H1 (cell line): ENCODE data around the gene SNX3. TPM values are rescaled to one million over a fixed set of nuclear protein-coding genes. Genes with fewer than 3 reads are reported as not detected.

Experiments used
- CTCF ChIA-PET: fragments of 300-600 bp; sonication (Branson Sonifier 250); formaldehyde crosslinking; loops from one replicate; lab custom pipeline; 2021; ENCODE audit not compliant: partially characterized antibody; lab: Charles Lee
- POLR2A ChIA-PET: fragments of 300-600 bp; sonication (Branson Sonifier 250); formaldehyde crosslinking; loops from one replicate; lab custom pipeline; 2021; ENCODE audit warnings: inconsistent platforms; ENCODE audit not compliant: partially characterized antibody; lab: Charles Lee
- DNase-seq, 2 experiments: peaks; one replicate each; pipeline versions ENCODE4 v3.0.0 to v3.0.0-alpha.2; 2010 to 2022; ENCODE audit warnings: low spot score in 2 of 2, low read depth in 1 of 2, mixed read lengths in 1 of 2
- FAIRE-seq: peaks from 2 replicates; lab custom pipeline; 2011; peaks lifted over from hg19 to GRCh38; lab: Jason Lieb, UNC
- H2AFZ ChIP-seq: 2 replicates; pipeline ENCODE4 v1.8.1; 2012; ENCODE audit warnings: low read length, inconsistent platforms
- H2AK5ac ChIP-seq: 2 replicates; pipeline ENCODE4 v1.6.1; 2013; ENCODE audit warnings: low read depth, low read length
- H2BK120ac ChIP-seq: replicated peaks from 2 replicates; pipeline ENCODE3; 2013; ENCODE audit warnings: low read depth, low read length, inconsistent platforms
- H2BK12ac ChIP-seq: 2 replicates; pipeline ENCODE4 v1.6.1; 2013; ENCODE audit warnings: low read depth, low read length
- H2BK15ac ChIP-seq: 2 replicates; pipeline ENCODE4 v1.6.1; 2013; ENCODE audit warnings: low read length
- H2BK20ac ChIP-seq: 2 replicates; pipeline ENCODE4 v1.6.1; 2013; ENCODE audit warnings: low read length
- H2BK5ac ChIP-seq: 2 replicates; pipeline ENCODE4 v1.6.1; 2013; ENCODE audit warnings: low read depth, low read length
- H3K14ac ChIP-seq: 2 replicates; pipeline ENCODE4 v1.6.1; 2013; ENCODE audit warnings: inconsistent platforms; ENCODE audit not compliant: insufficient read length
- H3K18ac ChIP-seq: 2 replicates; pipeline ENCODE4 v1.6.1; 2013; ENCODE audit warnings: low read length; ENCODE audit errors: extremely low read depth
- H3K23ac ChIP-seq: 2 replicates; pipeline ENCODE4 v1.6.1; 2013; ENCODE audit warnings: inconsistent platforms; ENCODE audit not compliant: insufficient read length
- H3K23me2 ChIP-seq: 2 replicates; pipeline ENCODE4 v1.6.1; 2013; ENCODE audit warnings: low read depth, low read length
- H3K27ac ChIP-seq: 2 replicates; pipeline ENCODE4 v1.6.1; 2011; ENCODE audit warnings: low read depth, low read length, inconsistent platforms
- H3K27me3 ChIP-seq, 4 experiments: replicated peaks in 1 of 4; 1 replicate in 1 of 4; 2 replicates in 3 of 4; pipeline versions ENCODE4 v1.6.1 to v1.8.1; 2011 to 2013; ENCODE audit warnings: low read length in 3 of 4, mild to moderate bottlenecking in 3 of 4, inconsistent platforms in 2 of 4, mixed read lengths in 2 of 4, moderate library complexity in 1 of 4; ENCODE audit not compliant: control insufficient read depth in 3 of 4, insufficient read depth in 3 of 4; ENCODE audit errors: extremely low read depth in 1 of 4
- H3K36me3 ChIP-seq, 4 experiments: 2 replicates each; pipeline versions ENCODE4 v1.6.1 to v1.8.1; 2011 to 2013; ENCODE audit warnings: mild to moderate bottlenecking in 4 of 4, low read length in 3 of 4, moderate library complexity in 2 of 4, control low read depth in 1 of 4, inconsistent platforms in 1 of 4; ENCODE audit not compliant: insufficient read depth in 4 of 4, control insufficient read depth in 2 of 4
- H3K4ac ChIP-seq: replicated peaks from 2 replicates; pipeline ENCODE3; 2013; ENCODE audit warnings: low read length, low read depth, mixed read lengths, inconsistent platforms; ENCODE audit not compliant: insufficient read length
- H3K4me1 ChIP-seq, 4 experiments: replicated peaks in 1 of 4; 1 replicate in 1 of 4; 2 replicates in 3 of 4; pipeline versions ENCODE4 v1.6.1 to v1.8.1; 2011 to 2013; ENCODE audit warnings: low read length in 3 of 4, inconsistent platforms in 2 of 4, mixed read lengths in 1 of 4; ENCODE audit not compliant: insufficient read depth in 4 of 4, control insufficient read depth in 3 of 4
- H3K4me2 ChIP-seq, 2 experiments: 2 replicates each; pipeline versions ENCODE4 v1.6.1 to v1.8.1; 2011 to 2013; ENCODE audit warnings: low read depth in 2 of 2, low read length in 2 of 2, control low read depth in 1 of 2, inconsistent platforms in 1 of 2, mild to moderate bottlenecking in 1 of 2; ENCODE audit not compliant: insufficient read depth in 1 of 2
- H3K4me3 ChIP-seq, 4 experiments: fragments of 200-600, 300-600 bp in 1 of 4; sonication (generic), shearing (Covaris generic), sonication (Bioruptor Twin) in 1 of 4; 2 replicates each; pipeline versions ENCODE4 v1.5.1 to v1.8.1; 2011 to 2016; ENCODE audit warnings: low read length in 4 of 4, low read depth in 3 of 4, control low read depth in 2 of 4, inconsistent platforms in 2 of 4, mild to moderate bottlenecking in 2 of 4, mixed read lengths in 1 of 4, moderate library complexity in 1 of 4; ENCODE audit not compliant: insufficient read depth in 2 of 4; ENCODE audit errors: extremely low read depth in 1 of 4
- H3K56ac ChIP-seq: replicated peaks from 2 replicates; pipeline ENCODE3; 2013; ENCODE audit warnings: low read depth, mild to moderate bottlenecking, mixed read lengths, low read length, inconsistent platforms; ENCODE audit not compliant: insufficient read length
- H3K79me1 ChIP-seq: 2 replicates; pipeline ENCODE4 v1.6.1; 2013; ENCODE audit warnings: low read depth, low read length, control low read depth
- H3K79me2 ChIP-seq, 2 experiments: 2 replicates each; pipeline versions ENCODE4 v1.6.1 to v1.8.1; 2012 to 2013; ENCODE audit warnings: low read length in 2 of 2, mild to moderate bottlenecking in 2 of 2, inconsistent platforms in 1 of 2; ENCODE audit not compliant: insufficient read depth in 2 of 2, control insufficient read depth in 1 of 2
- H3K9ac ChIP-seq, 4 experiments: replicated peaks in 1 of 4; 1 replicate in 1 of 4; 2 replicates in 3 of 4; pipeline versions ENCODE4 v1.6.1 to v1.8.1; 2011 to 2013; ENCODE audit warnings: low read depth in 3 of 4, low read length in 3 of 4, control low read depth in 2 of 4, mild to moderate bottlenecking in 2 of 4, moderate library complexity in 2 of 4, inconsistent platforms in 1 of 4; ENCODE audit errors: extremely low read depth in 1 of 4
- H3K9me3 ChIP-seq, 2 experiments: 2 replicates each; pipeline versions ENCODE4 v1.6.1 to v1.8.1; 2012 to 2013; ENCODE audit warnings: mild to moderate bottlenecking in 2 of 2, moderate library complexity in 2 of 2, control low read depth in 1 of 2, inconsistent platforms in 1 of 2, low read depth in 1 of 2, low read length in 1 of 2, mixed read lengths in 1 of 2; ENCODE audit not compliant: insufficient read depth in 2 of 2
- H4K20me1 ChIP-seq, 2 experiments: replicated peaks in 1 of 2; 2 replicates each; pipeline versions ENCODE3 to v1.8.1; 2011 to 2013; ENCODE audit warnings: inconsistent platforms in 2 of 2, low read length in 2 of 2, mild to moderate bottlenecking in 1 of 2; ENCODE audit not compliant: insufficient read depth in 2 of 2, control insufficient read depth in 1 of 2
- H4K5ac ChIP-seq: 2 replicates; pipeline ENCODE4 v1.6.1; 2013; ENCODE audit warnings: low read length, low read depth, mixed read lengths, inconsistent platforms; ENCODE audit not compliant: insufficient read length
- H4K8ac ChIP-seq: 2 replicates; pipeline ENCODE4 v1.8.0; 2013; ENCODE audit warnings: mild to moderate bottlenecking, moderate library complexity, low read length, inconsistent platforms; ENCODE audit not compliant: insufficient read depth; ENCODE audit errors: extremely low read depth
- H4K91ac ChIP-seq: replicated peaks from 2 replicates; pipeline ENCODE3; 2013; ENCODE audit warnings: low read length, mixed read lengths, inconsistent platforms; ENCODE audit not compliant: insufficient read length
- SAP30 ChIP-seq: fragments of 300-600 bp; sonication (generic); IDR thresholded peaks from 2 replicates; pipeline ENCODE4 v1.7.1; 2012; ENCODE audit warnings: low read length, moderate library complexity, mild to moderate bottlenecking, inconsistent platforms; ENCODE audit not compliant: insufficient read depth, insufficient replicate concordance
- WGBS, 2 experiments: shearing (Covaris generic) in 1 of 2; methylation state at CpG; one replicate each; pipeline versions ENCODE4 v1.1.6 to v1.1.7; 2013 to 2015; ENCODE audit warnings: low lambda C conversion rate in 2 of 2, mixed read lengths in 2 of 2, inconsistent platforms in 1 of 2, low coverage in 1 of 2, missing lambda C conversion rate in 1 of 2; ENCODE audit not compliant: insufficient replicate concordance in 2 of 2, insufficient coverage in 1 of 2, insufficient read length in 1 of 2; ENCODE audit errors: extremely low coverage in 1 of 2, missing lambda C conversion rate in 1 of 2; 5-methylcytosine and 5-hydroxymethylcytosine counted together
- polyA plus RNA-seq, 7 experiments: library from polyadenylated mRNA; depleted of rRNA in 3 of 7; stranded (reverse) in 5 of 7; unstranded in 2 of 7; fragments of >200 nt in 5 of 7; fragments of 200-250 nt in 2 of 7; gene quantifications; 1 replicate in 5 of 7; 2 replicates in 1 of 7; 4 replicates in 1 of 7; pipeline versions ENCODE4 v1.2.1 to v1.2.3, GENCODE V29; 2011 to 2013; ENCODE audit warnings: missing spikeins in 2 of 7, mixed read lengths in 2 of 7
- total RNA-seq: library from RNA; stranded (reverse); fragmentation: NEBNext Ultra II Directional; extraction: Animal tissue kit (Norgen Biotek cat#: 25700); gene quantifications from 2 replicates; pipeline ENCODE4 v1.2.1, GENCODE V29; 2021

The SNX3 gene
- total and polyA plus RNA-seq, 2 of the 8 experiments (the other 6 are each of a cell fraction or from before 2014, with no cell fraction given): 72.5 to 150 TPM

- Histone ChIP-seq H4K91ac (no peak overlapping the region), H3K4ac (no peak overlapping the region), H4K8ac (no peak overlapping the region), H3K9me3 (0 out of 4 replicates have a peak, but pooled peaks cover 0 to 5% of the 10 kb centered on the region in 2 experiments), H3K23me2 (no peaks in the 10 kb centered on the region), H3K36me3 (no peaks in the 10 kb centered on the region), H3K79me2 (peaks cover 0 to 3% of the 10 kb centered on the region in 2 experiments; a peak in 2 of 4 replicates), H3K14ac (no peak overlapping the region), H3K23ac (no peak overlapping the region), H3K56ac (no peak overlapping the region), H2BK5ac (no peak overlapping the region), H4K5ac (no peak overlapping the region), H2BK15ac (no peak overlapping the region), H3K79me1 (no peaks in the 10 kb centered on the region; the same call in 1 of the 2 replicates), H3K27ac (no peak overlapping the region), H2AFZ (no peak overlapping the region), H2AK5ac (no peak overlapping the region), H2BK20ac (no peak overlapping the region), H4K20me1 (no peaks in the 10 kb centered on the region), H3K4me2 (no peak overlapping the region), H3K9ac (no peak overlapping the region), H3K4me1 (no peaks in the 10 kb centered on the region), H3K4me3 (no peak overlapping the region), H3K27me3 (no peaks in the 10 kb centered on the region), H3K18ac (no peak overlapping the region), H2BK120ac (no peak overlapping the region), H2BK12ac (no peak overlapping the region)
- ChIA-PET POLR2A (no interaction called here), CTCF (interaction anchor here (0.6 to 1.5 kb wide), 3 partner anchors 11 to 249 kb away, joined by 3 to 4 read pairs (median 3); no protein-coding TSS in a partner anchor)
- WGBS, 2 experiments: 100% methylated on average over 2 of the region's 2 CpGs; no CpG with 5 or more reads in 1 of the 2 experiments
- no peak for TF ChIP-seq SAP30
- DNase-seq: no peak
- no peak for FAIRE-seq
These were observed 17.0 kb downstream of the SNX3 start for GRCh38 chr6:108243836-108244235.
